H54 (cell line): Measurements from ENCODE around the gene PELO.

Experiments
- DNase-seq: peaks from one replicate; pipeline ENCODE4 v3.0.0; 2011; ENCODE audit warnings: low spot score, mixed read lengths; ENCODE audit not compliant: insufficient read length
- FAIRE-seq: peaks from 3 replicates; lab custom pipeline; 2011; peaks lifted over from hg19 to GRCh38; lab: Jason Lieb, UNC
- POLR2A ChIP-seq: IDR thresholded peaks from 2 replicates; pipeline ENCODE4 v1.6.1; 2011; ENCODE audit warnings: low read depth, mild to moderate bottlenecking, low read length

PELO gene

DNA sequence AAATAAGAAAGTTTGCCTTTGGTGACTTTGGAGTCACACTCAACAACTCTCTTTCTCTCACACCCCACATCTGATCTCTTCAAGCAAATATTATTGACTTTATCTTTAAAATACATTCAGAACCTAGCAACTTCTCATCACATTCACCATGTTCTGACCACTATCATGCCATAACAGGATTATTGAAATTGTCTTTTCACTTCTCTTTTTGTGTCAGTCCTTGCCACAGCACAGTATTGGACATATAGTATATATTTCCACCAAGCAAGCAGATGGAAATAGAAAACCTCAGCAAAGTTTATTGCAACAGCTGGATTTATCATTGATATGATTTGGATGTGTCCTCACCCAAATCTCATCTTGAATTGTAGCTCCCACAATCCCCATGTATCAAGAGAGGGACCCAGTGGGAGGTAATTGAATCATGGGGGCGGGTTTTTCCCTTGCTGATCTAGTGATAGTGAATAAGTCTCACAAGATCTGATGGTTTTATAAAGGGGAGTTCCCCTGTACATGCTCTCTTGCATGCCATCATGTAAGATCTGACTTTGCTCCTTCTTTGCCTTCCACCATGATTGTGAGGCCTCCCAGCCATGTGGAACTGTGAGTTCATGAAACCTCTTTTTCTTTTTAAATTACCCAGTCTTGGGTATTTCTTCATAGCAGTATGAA lies 26.9 kb upstream of the PELO start:
- FAIRE-seq (no peak), DNase-seq (no peak)
- TF ChIP-seq POLR2A = no peak

DNA sequence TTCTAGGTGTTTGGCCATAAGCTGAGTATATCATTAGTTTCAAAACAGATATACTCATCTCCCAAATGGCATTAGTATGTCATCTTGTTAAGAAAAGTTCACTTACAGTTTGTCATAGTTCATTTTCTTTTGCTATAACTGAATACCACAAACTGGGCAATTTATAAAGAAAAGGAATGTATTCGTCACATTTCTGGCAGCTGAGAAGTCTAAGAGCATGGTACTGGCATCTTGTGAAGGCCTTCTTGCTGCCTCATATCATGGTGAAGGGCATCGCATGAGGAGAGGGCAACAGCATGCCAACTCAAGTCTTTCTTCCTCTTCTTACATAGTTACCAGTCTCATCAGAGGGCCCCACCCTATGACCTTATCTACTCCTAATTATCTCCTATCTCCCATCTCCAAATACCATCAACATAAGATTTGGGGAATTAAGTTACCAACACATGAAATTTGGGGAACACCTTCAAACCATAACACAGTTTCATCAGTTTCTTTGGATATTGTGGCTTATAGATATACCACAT lies 20.4 kb upstream of the PELO start:
- no peak for TF ChIP-seq POLR2A
- no peak for FAIRE-seq

DNA sequence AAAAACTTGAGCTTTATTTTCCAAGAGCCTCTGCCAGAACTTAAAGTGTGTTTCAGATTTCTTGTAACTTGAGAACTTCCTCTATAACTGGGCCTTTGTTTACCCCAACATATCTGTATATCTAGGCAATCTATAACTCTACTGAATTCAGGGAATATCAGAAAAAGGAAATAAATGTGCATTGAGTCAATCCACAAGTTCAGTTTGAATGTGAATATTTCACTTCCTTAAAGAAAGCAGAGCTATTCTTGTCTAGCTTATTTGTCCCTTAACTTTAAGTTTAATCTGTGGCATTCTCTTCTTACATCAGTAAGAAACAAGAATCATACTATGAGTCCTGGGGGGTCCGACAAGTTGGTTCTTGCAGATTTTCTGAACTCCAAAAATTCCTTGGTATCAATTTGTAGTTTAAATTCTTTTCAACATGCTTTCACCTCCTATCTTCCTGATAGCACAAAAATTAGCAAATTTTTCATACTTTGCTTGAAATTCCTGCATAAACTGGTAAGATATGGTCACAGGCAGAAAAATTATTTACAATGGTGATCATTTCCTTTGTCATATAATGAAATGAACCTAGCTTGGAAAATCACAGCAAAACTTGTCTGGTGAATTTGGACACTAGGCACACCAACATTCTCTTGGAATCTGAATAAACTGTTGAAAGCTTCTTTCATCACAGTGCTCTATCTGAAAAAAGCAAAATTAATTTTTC lies 19.8 kb upstream of the PELO start:
- no peak for TF ChIP-seq POLR2A
- FAIRE-seq (no peak), DNase-seq (no peak)

More for the DNA sequence above, 20.4 kb upstream of the PELO start:
- DNase-seq = no peak

DNA sequence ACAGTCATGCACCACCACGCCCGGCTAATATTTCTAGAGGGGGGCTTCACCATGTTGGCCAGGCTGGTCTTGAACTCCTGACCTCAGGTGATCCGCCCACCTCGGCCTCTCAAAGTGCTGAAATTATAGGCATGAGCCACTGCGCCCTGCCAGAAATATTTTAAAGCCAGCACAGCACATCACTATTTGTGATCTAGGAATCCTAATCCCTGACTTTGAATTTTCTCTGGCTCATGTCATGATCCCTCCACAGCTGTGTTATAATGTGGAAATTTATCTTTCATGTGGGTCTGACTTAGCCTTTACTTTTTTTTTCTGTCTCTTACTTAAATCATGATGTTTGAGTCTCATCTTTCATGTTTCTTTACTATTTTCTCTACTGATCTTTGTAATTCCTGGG lies 18.7 kb upstream of the PELO start:
- TF ChIP-seq POLR2A = no peak
- FAIRE-seq (no peak), DNase-seq (no peak)

DNA sequence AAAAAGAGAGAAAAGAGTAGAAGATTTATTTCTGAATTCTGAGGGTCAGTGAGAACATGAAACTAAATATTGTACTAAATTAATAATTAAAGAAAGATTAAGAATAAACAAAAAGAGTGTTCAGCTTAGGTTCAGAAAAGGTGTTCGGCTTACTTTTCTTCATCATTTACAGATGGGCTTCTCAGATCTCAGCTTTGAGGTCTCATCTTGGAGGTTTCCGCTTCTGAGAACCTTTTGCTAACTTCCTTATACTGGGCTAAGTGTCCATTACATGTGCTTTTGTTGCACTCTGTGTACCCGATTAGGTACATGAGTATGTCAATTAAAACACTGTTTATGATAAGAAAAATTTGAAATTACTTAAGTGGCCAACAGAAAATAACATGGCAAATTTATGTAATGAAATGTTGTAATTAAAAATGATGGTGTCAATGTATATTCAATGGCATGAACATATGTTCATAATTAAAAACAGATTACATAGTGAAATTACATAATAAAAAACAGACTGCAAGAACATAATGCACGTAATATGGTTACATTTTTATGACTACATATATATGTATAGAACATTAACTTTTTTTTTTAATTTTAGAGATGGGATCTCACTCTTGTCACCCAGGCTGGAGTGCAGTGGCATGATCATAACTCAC lies 17.3 kb upstream of the PELO start:
- FAIRE-seq (no peak), DNase-seq (no peak)
- no peak for TF ChIP-seq POLR2A

- FAIRE-seq (no peak), DNase-seq (no peak)
- TF ChIP-seq POLR2A = no peak
Observed at GRCh38 chr5:52771343-52772039, 16.2 kb upstream of the PELO start.

- no peak for FAIRE-seq
- DNase-seq = no peak
- TF ChIP-seq POLR2A = no peak
Observed at GRCh38 chr5:52772668-52773067, 15.0 kb upstream of the PELO start.

DNA sequence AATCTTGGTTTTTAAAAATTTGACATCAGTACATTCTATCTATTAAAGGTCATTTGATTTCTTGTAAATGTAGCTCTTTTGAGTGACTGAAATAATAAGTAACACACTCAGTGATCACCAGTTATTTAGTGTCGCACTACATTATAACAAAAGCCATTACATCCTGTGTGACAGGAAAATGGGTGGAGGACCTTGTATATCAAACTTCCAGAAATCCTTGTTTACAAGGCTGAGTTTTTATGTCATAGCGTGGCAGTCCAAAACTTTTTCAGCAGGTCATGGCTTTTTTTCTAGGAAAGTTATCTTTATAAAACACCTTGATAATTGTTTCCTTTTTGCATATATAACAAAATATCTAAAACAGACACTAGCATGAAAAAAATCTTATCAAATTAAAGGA lies 14.4 kb upstream of the PELO start:
- TF ChIP-seq POLR2A = no peak
- FAIRE-seq = no peak
- DNase-seq = no peak

- DNase-seq (no peak), FAIRE-seq (no peak)
- no peak for TF ChIP-seq POLR2A
Observed at GRCh38 chr5:52774005-52774410, 13.7 kb upstream of the PELO start.

GRCh38 chr5:52776116-52776515 lies 11.6 kb upstream of the PELO start:
- DNase-seq (no peak), FAIRE-seq (no peak)
- no peak for TF ChIP-seq POLR2A

GRCh38 chr5:52777186-52777585 lies 10.5 kb upstream of the PELO start:
- FAIRE-seq (no peak), DNase-seq (no peak)
- TF ChIP-seq POLR2A = no peak

DNA sequence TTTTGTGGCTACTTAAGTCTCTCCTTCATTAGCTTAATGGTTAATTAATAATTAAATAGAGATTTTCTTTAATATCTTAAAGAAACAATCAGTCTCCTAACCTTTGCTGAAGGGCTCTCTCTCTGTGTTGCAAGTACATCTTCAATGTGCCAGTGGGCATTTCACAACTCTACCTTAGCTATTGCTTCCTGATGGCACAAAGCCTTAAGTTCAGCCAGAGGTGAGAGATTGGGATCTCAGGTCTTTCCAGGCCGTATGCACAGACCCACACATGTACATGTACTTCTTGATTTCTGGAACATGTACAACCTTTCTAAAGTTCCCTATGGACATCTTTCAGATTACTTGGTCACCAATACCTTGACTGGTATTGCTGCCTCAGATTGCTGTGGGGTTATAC lies 8.9 kb upstream of the PELO start:
- FAIRE-seq = no peak
- DNase-seq = no peak
- no peak for TF ChIP-seq POLR2A

- DNase-seq (no peak), FAIRE-seq (no peak)
- TF ChIP-seq POLR2A = no peak
Observed at GRCh38 chr5:52779213-52779612, 8.5 kb upstream of the PELO start.
